Uterus (tissue), 4 donors: ENCODE data around the gene UBE2U. TPM values are rescaled to one million over a fixed set of nuclear protein-coding genes. Genes with fewer than 3 reads are reported as not detected.

ENCODE experiments used
- DNase-seq, 2 donors: peaks; one replicate each; pipeline ENCODE4 v3.0.0-alpha.2; 2019 to 2020
- H3K27ac ChIP-seq, 2 donors: fragments of 200-600 bp; sonication (generic); 1 replicate in 1 of 2; 2 replicates in 1 of 2; pipeline ENCODE4 v1.5.1; 2016 to 2018
- H3K27me3 ChIP-seq, 2 donors: fragments of 200-600 bp; sonication (generic); one replicate each; pipeline ENCODE4 v1.5.1; 2018 to 2019; ENCODE audit warnings: control low read depth in 1 of 2
- H3K36me3 ChIP-seq, 2 donors: fragments of 200-600 bp; sonication (generic); one replicate each; pipeline ENCODE4 v1.5.1; 2019; ENCODE audit warnings: control low read depth in 1 of 2
- H3K4me1 ChIP-seq, 2 donors: fragments of 200-600 bp; sonication (generic); one replicate each; pipeline ENCODE4 v1.5.1; 2018 to 2019; ENCODE audit warnings: control low read depth in 1 of 2
- H3K4me3 ChIP-seq, 2 donors: fragments of 200-600 bp; sonication (generic); 1 replicate in 1 of 2; 2 replicates in 1 of 2; pipeline ENCODE4 v1.5.1; 2018 to 2019; ENCODE audit warnings: mild to moderate bottlenecking in 1 of 2
- H3K9me3 ChIP-seq, 2 donors: fragments of 200-600 bp; sonication (generic); one replicate each; pipeline ENCODE4 v1.5.1; 2019; ENCODE audit warnings: control low read depth in 1 of 2
- POLR2A ChIP-seq, 2 donors: fragments of 450-650 bp; IDR thresholded peaks; one replicate each; pipeline ENCODE4 v1.6.1; 2016; ENCODE audit warnings: antibody characterized with exemption in 2 of 2, mild to moderate bottlenecking in 1 of 2, moderate library complexity in 1 of 2
- intact Hi-C: fragments of 100-400 bp; cut with DNase I; formaldehyde crosslinking; loops from one replicate; pipeline ENCODE4 v1.15.1; 2023; ENCODE audit warnings: low total_unique reads
- total RNA-seq, 4 donors: library from RNA; depleted of rRNA in 3 of 4; stranded (reverse); fragments of >200 nt in 3 of 4; gene quantifications; one replicate each; pipeline versions ENCODE4 v1.1.0 to v1.2.4, GENCODE V29; 2014 to 2023
- TF ChIP-seq, protein P1 (sequence below), 4 experiments: fragments of 200-600 bp in 2 of 4; fragments of 450-650 bp in 2 of 4; sonication (generic) in 2 of 4; IDR thresholded peaks; one replicate each; pipeline ENCODE4 v1.5.1; 2016 to 2019; ENCODE audit warnings: antibody characterized with exemption in 4 of 4, mild to moderate bottlenecking in 2 of 4, moderate library complexity in 1 of 4
- donor health status: DM: yes; HTN: yes; CAD: no.

Gene UBE2U
- total RNA-seq, 4 donors from 2014 or later: not detected

GRCh38 chr1:64315402-64315801, 112.0 kb downstream of the UBE2U start:
- no peak for DNase-seq
- Histone ChIP-seq H3K27ac (no peak overlapping the region), H3K4me1 (no peaks in the 10 kb centered on the region), H3K4me3 (no peak overlapping the region), H3K9me3 (no peaks in the 10 kb centered on the region), H3K27me3 (no peaks in the 10 kb centered on the region), H3K36me3 (no peaks in the 10 kb centered on the region)
- TF ChIP-seq POLR2A (IDR thresholded peaks at IDR 0.05): no peak
- TF ChIP-seq, protein P1, sequence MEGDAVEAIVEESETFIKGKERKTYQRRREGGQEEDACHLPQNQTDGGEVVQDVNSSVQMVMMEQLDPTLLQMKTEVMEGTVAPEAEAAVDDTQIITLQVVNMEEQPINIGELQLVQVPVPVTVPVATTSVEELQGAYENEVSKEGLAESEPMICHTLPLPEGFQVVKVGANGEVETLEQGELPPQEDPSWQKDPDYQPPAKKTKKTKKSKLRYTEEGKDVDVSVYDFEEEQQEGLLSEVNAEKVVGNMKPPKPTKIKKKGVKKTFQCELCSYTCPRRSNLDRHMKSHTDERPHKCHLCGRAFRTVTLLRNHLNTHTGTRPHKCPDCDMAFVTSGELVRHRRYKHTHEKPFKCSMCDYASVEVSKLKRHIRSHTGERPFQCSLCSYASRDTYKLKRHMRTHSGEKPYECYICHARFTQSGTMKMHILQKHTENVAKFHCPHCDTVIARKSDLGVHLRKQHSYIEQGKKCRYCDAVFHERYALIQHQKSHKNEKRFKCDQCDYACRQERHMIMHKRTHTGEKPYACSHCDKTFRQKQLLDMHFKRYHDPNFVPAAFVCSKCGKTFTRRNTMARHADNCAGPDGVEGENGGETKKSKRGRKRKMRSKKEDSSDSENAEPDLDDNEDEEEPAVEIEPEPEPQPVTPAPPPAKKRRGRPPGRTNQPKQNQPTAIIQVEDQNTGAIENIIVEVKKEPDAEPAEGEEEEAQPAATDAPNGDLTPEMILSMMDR (IDR thresholded peaks at IDR 0.05): no peak
- intact Hi-C loops: no loop called here
